HG03139 (cell line): Measurements from ENCODE around the gene GNL3.
"Not testable (repeated sequence)": the region's sequence is repeated elsewhere in the genome, so short reads cannot be mapped to it uniquely, and the experiment has no call there.

ENCODE experiments used
- ATAC-seq: cut with Tn5 transposase; IDR thresholded peaks from one replicate; pipeline ENCODE4 v1.9.1; 2021; ENCODE audit not compliant: unreplicated experiment

The GNL3 gene

GRCh38 chr3:52719618-52720017 lies 33.8 kb downstream of the GNL3 start:
- no peak for ATAC-seq

GRCh38 chr3:52721002-52721729 lies 35.3 kb downstream of the GNL3 start:
- ATAC-seq = peak; percentile 54

- ATAC-seq = no peak
These were observed 35.8 kb downstream of the GNL3 start for GRCh38 chr3:52721730-52722008.

DNA sequence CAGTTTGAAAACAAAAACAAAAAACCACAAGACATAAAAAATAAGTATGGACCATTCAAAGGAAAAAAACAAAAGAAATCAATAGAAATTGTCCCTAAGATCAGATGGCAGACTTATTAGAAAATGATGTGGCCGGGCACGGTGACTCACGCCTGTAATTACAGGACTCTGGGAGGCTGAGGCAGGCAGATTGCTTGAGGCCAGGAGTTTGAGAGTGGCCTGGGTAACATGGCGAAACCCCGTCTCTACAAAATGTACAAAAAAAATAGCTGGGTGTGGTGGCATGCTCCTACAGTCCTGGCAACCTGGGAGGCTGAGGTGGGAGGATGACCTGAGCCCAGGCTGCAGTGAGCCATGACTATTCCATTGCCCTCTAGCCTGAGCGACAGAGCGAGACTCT lies 36.7 kb downstream of the GNL3 start:
- ATAC-seq = no peak

DNA sequence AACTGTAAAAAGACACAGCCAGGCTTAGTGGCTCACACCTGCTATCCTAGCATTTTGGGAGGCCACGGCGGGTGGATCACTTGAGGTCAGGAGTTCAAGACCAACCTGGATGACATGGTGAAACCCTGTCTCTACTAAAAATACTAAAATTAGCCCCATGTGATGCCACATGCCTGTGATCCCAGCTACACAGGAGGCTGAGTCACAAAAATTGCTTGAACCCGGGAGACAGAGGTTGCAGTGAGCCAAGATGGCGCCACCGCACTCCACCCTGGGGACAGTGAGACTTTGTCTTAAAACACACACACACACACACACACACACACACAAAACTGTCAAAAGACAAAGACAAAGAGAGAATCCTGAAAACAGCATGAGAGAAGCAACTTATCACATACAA lies 38.1 kb downstream of the GNL3 start:
- ATAC-seq = no peak

DNA sequence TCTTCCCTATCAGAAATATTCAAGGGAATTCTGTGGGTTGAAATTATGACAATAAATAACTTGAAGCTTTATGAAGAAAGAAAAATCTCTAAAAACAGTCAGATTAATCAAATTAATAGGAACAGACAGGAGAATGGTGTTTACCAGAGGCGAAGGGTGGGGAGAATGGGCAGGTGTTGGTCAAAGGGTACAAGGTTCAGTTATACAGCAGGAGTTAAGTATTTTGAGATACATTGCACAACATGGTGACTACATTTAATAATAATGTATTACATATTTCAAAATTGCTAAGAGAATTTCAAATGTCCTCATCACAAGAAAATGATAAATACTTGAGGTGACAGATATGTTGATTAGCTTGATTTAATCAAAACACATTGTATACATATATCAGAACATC lies 38.7 kb downstream of the GNL3 start:
- ATAC-seq = no peak

DNA sequence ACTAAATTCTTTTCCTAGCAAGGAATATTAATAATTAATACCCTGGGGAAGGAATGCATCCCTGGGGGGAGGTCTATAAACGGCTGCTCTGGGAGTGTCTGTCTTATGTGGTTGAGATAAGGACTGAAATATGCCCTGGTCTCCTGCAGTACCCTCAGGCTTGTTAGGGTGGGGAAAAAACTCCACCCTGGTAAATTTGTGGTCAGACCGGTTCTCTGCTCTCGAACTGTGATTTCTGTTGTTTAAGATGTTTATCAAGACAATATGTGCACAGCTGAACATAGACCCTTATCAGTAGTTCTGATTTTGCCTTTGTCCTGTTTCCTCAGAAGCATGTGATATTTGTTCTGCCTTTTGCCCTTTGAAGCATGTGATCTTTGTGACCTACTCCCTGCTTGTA lies 42.9 kb downstream of the GNL3 start:
- not testable (repeated sequence) for ATAC-seq

GRCh38 chr3:52730681-52731080 lies 44.8 kb downstream of the GNL3 start:
- ATAC-seq = no peak

GRCh38 chr3:52731590-52731989 lies 45.8 kb downstream of the GNL3 start:
- no peak for ATAC-seq

DNA sequence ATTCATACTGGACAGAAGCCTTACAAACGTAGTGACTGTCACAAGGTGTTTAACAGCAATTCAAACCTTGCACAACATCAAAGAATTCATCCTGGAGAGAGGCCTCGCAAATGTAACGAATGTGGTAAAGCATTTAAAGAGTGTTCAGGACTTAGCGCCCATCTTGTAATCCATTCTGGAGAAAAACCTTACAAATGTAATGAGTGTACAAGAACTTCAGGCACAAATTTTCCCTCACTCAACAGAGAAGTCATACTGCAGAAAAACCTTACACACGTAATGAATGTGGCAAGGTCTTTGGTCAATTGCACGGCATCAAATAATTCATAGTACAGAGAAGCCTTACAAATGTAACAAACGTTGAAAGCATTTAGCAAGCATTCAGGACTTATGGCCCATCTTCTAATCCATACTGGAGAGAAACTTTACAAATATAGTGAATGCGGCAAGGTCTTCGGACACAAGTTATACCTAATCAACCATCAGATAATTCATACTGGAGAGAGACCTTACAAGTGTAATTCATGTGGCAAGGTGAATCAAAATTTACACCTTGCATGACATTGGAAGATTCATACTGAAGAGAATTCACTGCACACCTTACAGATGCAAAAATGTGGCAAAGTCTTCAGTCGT lies 47.5 kb downstream of the GNL3 start:
- ATAC-seq = no peak

- no peak for ATAC-seq
These were observed 53.9 kb downstream of the GNL3 start for GRCh38 chr3:52739730-52740129.

- no peak for ATAC-seq
These were observed 56.7 kb downstream of the GNL3 start for GRCh38 chr3:52742418-52743041.

GRCh38 chr3:52743152-52743551 lies 57.3 kb downstream of the GNL3 start:
- no peak for ATAC-seq

GRCh38 chr3:52743721-52744120 lies 57.9 kb downstream of the GNL3 start:
- no peak for ATAC-seq
